ENCODE data around the gene PPP1CA.

- no peak for TF ChIP-seq POLR2A (IDR thresholded peaks at IDR 0.05)
- no peak for TF ChIP-seq CTCF (IDR thresholded peaks at IDR 0.05)
- no peak for TF ChIP-seq EP300 (IDR thresholded peaks at IDR 0.05)
Observed at GRCh38 chr11:67397986-67398660, 3.5 kb downstream of the PPP1CA start.
